ENCODE measurements around the gene NIN. TPM values are rescaled to one million over a fixed set of nuclear protein-coding genes. Genes with fewer than 3 reads are reported as not detected.
A peak's percentile ranks its signal among the peaks of the same experiment; 100 is the strongest.

NIN gene
- total and polyA plus RNA-seq, 2 of the 4 experiments (the other 2 are of a cell fraction), result 15.2 to 98.4 TPM

DNA sequence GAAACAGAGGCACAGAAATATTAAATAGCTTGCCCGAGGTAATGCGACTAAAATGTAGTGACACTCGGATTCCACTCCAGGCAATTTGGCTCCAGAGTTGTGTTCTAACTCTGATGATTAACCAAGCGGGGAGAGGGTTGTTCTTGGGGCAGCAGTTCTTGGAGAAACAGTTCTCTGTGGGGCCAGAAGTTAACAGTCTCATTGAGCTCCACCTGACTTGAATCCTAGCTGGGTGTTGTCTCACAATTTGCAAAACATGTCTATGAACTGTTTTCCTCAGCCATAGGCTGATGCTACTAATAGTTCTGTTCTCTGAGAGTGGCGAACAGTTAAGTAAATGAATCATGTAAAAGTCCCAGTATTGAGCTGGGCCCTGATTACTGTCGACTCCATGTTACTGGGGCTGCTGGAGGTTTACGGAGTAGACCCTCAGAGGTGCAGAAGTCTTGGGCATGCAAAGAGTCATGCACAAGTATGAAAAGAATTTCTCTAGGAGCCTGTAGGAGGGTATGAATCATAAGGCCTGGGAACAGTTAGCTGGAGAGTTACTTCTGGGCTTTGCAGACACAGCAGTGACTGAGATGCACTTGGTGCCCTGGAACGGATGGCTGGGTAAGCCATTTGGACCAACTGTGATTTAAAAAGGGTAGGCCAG is 15.4 kb upstream of the NIN start:
- Histone ChIP-seq H3K9me3 (ENCODE audit: control insufficient read depth, insufficient read depth, low read length) (no peaks in the 10 kb centered on the region), H4K91ac (ENCODE audit: insufficient read depth, low read depth, low read length) (peak overlapping the region; percentile 74), H3K4ac (ENCODE audit: low read depth, low read length) (peak overlapping the region; percentile 54), H3K4me3 (ENCODE audit: insufficient read depth, low read depth, low read length) (no peak overlapping the region), H3K36me3 (ENCODE audit: control insufficient read depth, insufficient read depth, low read length) (no peaks in the 10 kb centered on the region), H4K20me1 (ENCODE audit: insufficient read depth, low read length) (no peaks in the 10 kb centered on the region), H3K9ac (ENCODE audit: low read depth, low read length) (no peak overlapping the region), H2BK5ac (ENCODE audit: low read depth, low read length, poor library complexity, severe bottlenecking) (peak overlapping the region; percentile 56), H3K14ac (replicated peaks; ENCODE audit: low read depth, low read length) (peak overlapping the region; percentile 51; the same call in 1 of the 2 replicates), H2BK20ac (ENCODE audit: low read depth, low read length) (peak overlapping the region; percentile 71), H2BK15ac (ENCODE audit: low read depth, low read length) (peak overlapping the region; percentile 67; the same call in 2 of the 3 replicates), H3K79me1 (ENCODE audit: low read depth in 1 of 2, low read length in 2 of 2) (0 out of 4 replicates have a peak, but pooled peaks cover 0 to 3% of the 10 kb centered on the region in 2 experiments), H3K4me2 (ENCODE audit: low read depth, low read length) (peak overlapping the region; percentile 27; the same call in 1 of the 2 replicates), H4K8ac (ENCODE audit: low read depth in 2 of 2, low read length in 2 of 2) (peak overlapping the region in 1 of 2 experiments; percentile 65; a peak in 2 of 4 replicates), H3K4me1 (ENCODE audit: control insufficient read depth, insufficient read depth, low read length) (peaks cover 11% of the 10 kb centered on the region), H2BK120ac (ENCODE audit: low read depth, low read length) (peak overlapping the region; percentile 81), H3K9me1 (ENCODE audit: insufficient read depth, low read length) (peaks cover 11% of the 10 kb centered on the region), H3K56ac (ENCODE audit: extremely low read depth, insufficient read depth, low read length) (peak overlapping the region; percentile 58; the same call in 1 of the 2 replicates), H2AK9ac (replicated peaks; ENCODE audit: low read depth, low read length, poor library complexity) (no peak overlapping the region), H2AK5ac (ENCODE audit: low read depth, low read length) (peak overlapping the region; percentile 37), H4K5ac (ENCODE audit: low read depth, low read length) (no peak overlapping the region), H3K27me3 (ENCODE audit: control insufficient read depth, insufficient read depth, low read length) (no peaks in the 10 kb centered on the region), H2AFZ (replicated peaks; ENCODE audit: low read length, poor library complexity) (peak overlapping the region; percentile 69), H3K23ac (ENCODE audit: low read depth, low read length) (0 out of 2 replicates have a peak overlapping the region, but pooled peaks have one; percentile 19), H3K18ac (ENCODE audit: low read depth, low read length) (no peak overlapping the region), H3K27ac (ENCODE audit: insufficient read depth, low read length) (no peak overlapping the region)
- no TSS peak for BruUV-seq (replicated peaks)
- TF ChIP-seq MAFK (IDR thresholded peaks at IDR 0.05; ENCODE audit: low read depth, low read length) (0 out of 2 replicates have a peak, but pooled peaks have one; percentile 22), MAZ (IDR thresholded peaks at IDR 0.05; ENCODE audit: borderline replicate concordance, low read depth, low read length) (no peak), RAD21 (IDR thresholded peaks at IDR 0.05; ENCODE audit: low read length) (no peak; the same call in 1 of the 2 replicates), POLR2A (IDR thresholded peaks at IDR 0.05; ENCODE audit: low read depth, low read length) (no peak), RFX5 (IDR thresholded peaks at IDR 0.05; ENCODE audit: low read depth, low read length) (no peak), RCOR1 (IDR thresholded peaks at IDR 0.05; ENCODE audit: insufficient replicate concordance, low read length) (peak; percentile 9), BHLHE40 (IDR thresholded peaks at IDR 0.05; ENCODE audit: low read depth, low read length) (no peak), CHD1 (IDR thresholded peaks at IDR 0.05; ENCODE audit: low read depth, low read length) (no peak), MXI1 (IDR thresholded peaks at IDR 0.05; ENCODE audit: borderline replicate concordance, low read depth, low read length) (no peak), FOS (IDR thresholded peaks at IDR 0.05; ENCODE audit: low read depth, low read length) (peak; percentile 68)
- TF ChIP-seq, protein P1, sequence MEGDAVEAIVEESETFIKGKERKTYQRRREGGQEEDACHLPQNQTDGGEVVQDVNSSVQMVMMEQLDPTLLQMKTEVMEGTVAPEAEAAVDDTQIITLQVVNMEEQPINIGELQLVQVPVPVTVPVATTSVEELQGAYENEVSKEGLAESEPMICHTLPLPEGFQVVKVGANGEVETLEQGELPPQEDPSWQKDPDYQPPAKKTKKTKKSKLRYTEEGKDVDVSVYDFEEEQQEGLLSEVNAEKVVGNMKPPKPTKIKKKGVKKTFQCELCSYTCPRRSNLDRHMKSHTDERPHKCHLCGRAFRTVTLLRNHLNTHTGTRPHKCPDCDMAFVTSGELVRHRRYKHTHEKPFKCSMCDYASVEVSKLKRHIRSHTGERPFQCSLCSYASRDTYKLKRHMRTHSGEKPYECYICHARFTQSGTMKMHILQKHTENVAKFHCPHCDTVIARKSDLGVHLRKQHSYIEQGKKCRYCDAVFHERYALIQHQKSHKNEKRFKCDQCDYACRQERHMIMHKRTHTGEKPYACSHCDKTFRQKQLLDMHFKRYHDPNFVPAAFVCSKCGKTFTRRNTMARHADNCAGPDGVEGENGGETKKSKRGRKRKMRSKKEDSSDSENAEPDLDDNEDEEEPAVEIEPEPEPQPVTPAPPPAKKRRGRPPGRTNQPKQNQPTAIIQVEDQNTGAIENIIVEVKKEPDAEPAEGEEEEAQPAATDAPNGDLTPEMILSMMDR (conservative IDR thresholded peaks at IDR 0.05; ENCODE audit: low read depth, low read length), result no peak
- TF ChIP-seq, protein P2, sequence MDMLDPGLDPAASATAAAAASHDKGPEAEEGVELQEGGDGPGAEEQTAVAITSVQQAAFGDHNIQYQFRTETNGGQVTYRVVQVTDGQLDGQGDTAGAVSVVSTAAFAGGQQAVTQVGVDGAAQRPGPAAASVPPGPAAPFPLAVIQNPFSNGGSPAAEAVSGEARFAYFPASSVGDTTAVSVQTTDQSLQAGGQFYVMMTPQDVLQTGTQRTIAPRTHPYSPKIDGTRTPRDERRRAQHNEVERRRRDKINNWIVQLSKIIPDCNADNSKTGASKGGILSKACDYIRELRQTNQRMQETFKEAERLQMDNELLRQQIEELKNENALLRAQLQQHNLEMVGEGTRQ (IDR thresholded peaks at IDR 0.05; ENCODE audit: low read depth, low read length), result no peak
- TF ChIP-seq, protein P3, sequence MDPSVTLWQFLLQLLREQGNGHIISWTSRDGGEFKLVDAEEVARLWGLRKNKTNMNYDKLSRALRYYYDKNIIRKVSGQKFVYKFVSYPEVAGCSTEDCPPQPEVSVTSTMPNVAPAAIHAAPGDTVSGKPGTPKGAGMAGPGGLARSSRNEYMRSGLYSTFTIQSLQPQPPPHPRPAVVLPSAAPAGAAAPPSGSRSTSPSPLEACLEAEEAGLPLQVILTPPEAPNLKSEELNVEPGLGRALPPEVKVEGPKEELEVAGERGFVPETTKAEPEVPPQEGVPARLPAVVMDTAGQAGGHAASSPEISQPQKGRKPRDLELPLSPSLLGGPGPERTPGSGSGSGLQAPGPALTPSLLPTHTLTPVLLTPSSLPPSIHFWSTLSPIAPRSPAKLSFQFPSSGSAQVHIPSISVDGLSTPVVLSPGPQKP (IDR thresholded peaks at IDR 0.05; ENCODE audit: borderline replicate concordance, low read depth, low read length), result no peak
- peak; percentile 92 for DNase-seq
- ChIA-PET CTCF (interaction anchor here (0.8 to 1.2 kb wide), 4 partner anchors 9 to 504 kb away, joined by 3 to 10 read pairs (median 3); no protein-coding TSS in a partner anchor), POLR2A (ENCODE audit: unreplicated experiment) (no interaction called here)
- dilution Hi-C loops (cut with HindIII; ENCODE audit: low sequenced_read_pairs, unreplicated experiment) (no loop called here), in situ Hi-C loops (cut with MboI; ENCODE audit: low sequenced_read_pairs) (no loop called here), intact Hi-C loops (cut with micrococcal nuclease) (no loop called here)
- ATAC-seq (ENCODE audit: low read depth), result peak; percentile 99
- WGBS, 2 experiments (ENCODE audit: extremely low coverage in 2 of 2, insufficient read length in 1 of 2), result 39% methylated on average over 5 of the region's 8 CpGs; no CpG with 5 or more reads in 1 of the 2 experiments
